GM18909 (cell line): Measurements from ENCODE around the gene MRPL11.

Experiments used
- ATAC-seq: cut with Tn5 transposase; IDR thresholded peaks from one replicate; pipeline ENCODE4 v1.9.1; 2021; ENCODE audit warnings: mild to moderate bottlenecking; ENCODE audit not compliant: unreplicated experiment, poor library complexity

Gene MRPL11

DNA sequence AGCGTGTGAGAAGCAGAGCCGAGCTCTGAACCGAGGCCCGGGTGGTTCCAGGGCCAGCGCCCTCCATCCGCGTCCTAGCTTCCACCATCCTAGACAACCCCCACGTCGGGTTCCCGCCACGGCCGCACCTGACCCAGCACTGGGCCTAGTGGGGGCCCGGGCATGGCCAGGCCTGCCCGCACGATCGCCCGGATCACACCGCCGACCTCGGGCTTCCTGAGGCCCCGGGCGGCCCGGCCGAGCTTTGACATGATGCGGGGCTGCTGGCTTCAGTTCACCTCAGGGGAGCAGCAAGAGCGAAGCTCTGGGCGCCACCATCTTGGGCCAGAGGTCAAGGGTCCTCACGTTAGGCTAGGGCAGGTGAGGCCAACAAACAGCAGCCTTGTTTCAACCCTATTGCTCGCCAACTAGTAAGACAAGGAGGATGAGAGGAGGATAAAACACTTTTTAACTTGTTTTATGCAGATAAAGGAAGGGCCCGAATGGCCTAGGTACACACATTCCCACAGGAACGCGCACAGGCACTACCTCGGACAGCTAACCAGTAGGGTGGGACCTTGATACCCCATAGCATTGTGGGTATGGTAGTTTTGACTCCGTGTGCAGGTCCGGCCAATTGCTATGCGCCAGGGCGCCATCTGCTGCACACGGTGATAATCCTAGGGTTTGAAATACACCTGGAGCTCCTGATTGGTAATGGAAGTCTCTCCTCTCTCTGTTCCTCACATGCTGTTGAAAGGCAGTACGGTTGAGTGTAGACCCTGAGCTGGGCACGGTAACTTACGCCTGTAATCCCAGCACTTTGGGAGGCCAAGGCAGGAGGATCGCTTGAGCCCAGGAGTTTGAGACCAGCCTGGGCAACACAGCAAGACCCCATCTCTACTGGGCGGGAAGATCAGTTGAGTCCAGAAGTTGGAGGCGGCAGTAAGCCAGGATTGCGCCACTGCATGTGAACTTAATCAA lies at the start of gene MRPL11:
MRPL11 (minus strand) TSS at position 345 of the 963 bp plus-strand sequence; CDS start at position 251, 94 bp downstream.
- ATAC-seq: peak; percentile 93

DNA sequence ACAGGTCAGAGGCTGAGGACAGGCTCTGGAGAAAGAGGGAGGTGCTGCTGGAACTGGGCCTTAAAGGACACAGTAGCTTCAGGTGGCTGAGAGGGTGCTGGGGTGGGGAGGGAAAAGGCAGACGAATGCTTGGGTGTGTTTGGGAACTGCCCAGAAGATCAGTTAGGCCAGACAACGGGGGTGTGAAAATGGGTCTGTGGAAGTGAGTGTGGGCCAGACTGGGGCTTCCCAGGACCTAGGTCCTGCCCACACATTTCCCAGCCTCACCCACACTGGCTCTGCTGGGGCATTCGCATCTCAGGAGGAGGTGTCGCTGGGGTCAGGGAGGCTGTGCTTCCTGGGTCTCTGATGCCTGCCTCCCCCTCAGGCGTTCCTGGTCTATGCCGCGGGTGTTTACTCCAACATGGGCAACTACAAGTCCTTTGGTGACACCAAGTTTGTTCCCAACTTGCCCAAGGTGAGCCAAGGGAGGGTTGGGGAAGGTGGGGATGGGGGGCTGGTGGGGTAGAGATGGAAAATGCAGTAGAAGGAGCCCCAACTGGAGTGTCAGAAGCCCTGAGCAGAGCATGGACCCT lies 46.2 kb upstream of the MRPL11 start:
- ATAC-seq: no peak

DNA sequence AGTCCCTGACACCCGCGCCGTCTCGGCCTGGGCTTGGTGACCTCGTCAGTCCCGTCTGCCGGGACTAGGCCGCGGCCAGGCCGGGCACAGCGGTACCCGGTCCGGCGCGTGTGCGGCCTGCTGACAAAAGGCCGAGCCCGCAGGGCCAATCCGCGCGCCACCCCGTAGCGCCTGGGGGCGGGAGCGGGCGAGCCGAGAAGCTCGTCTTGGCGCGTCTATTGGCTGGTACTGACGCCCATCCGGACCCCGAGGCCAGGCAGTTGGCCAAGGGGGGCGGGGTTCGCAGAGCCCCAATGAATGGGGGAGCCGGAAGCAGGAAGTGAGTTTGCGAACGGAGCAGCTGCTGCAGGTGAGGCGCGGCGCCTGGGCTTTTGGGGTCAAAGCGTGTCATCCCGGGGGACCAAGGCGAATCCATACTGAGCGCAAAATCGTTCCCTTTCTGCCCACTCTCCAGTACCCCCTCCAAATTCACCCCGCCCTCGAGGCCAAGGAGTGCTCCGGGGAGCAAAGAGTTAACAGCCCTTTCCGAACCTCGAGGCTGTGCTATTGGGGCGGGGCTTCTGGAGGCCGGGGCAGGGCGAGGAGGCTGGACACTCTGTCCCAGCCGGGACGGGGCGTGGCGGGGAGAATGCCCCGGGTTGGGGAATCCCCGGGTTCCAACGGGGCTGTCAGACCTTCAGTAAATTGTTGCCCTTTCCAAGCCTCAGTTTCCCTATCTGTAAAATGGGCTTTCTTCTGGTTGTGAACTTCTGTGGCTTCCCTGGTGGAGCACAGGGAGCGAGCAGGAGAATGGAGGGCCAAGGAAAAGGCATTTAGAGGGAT lies 41.7 kb upstream of the MRPL11 start, which contains the start of gene DPP3:
DPP3 (plus strand) TSS at position 318 of the 822 bp plus-strand sequence. CDS start 1,767 bp downstream, outside the sequence.
- ATAC-seq: peak; percentile 87

DNA sequence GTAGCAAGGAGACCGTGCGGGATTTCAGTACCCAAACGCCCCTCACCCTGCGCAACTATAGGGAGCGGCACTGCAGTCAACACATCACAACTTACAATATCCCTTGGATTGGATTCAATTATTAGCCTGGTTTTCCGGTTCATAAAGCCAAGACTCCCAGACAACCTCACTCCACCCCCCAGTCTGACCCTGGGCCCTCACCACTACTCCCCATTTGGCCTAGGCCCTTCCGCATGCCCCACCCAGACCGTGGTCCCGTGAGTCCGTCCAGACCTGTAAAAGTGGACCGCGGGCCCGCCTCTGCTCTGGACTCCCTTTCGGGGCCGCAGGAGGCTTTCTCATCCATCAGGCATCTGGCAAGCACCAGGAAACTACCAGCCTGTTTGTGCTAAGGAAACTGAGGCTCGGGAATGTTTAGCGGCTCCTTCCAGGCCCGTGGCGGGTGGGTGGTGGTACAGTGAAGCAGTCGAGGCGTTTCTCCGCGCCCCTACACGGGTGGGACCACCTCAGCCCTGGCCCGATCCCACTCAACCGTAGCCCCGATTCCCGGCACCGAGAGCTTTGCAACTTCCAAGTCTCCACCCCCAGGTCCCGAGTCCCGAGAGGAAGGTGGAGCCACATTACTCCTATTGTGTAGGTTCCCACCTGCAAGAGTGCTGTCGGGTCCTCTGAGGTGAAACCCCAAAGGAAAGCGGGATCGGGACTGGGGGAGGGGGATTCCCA lies 40.9 kb upstream of the MRPL11 start:
- ATAC-seq: no peak

DNA sequence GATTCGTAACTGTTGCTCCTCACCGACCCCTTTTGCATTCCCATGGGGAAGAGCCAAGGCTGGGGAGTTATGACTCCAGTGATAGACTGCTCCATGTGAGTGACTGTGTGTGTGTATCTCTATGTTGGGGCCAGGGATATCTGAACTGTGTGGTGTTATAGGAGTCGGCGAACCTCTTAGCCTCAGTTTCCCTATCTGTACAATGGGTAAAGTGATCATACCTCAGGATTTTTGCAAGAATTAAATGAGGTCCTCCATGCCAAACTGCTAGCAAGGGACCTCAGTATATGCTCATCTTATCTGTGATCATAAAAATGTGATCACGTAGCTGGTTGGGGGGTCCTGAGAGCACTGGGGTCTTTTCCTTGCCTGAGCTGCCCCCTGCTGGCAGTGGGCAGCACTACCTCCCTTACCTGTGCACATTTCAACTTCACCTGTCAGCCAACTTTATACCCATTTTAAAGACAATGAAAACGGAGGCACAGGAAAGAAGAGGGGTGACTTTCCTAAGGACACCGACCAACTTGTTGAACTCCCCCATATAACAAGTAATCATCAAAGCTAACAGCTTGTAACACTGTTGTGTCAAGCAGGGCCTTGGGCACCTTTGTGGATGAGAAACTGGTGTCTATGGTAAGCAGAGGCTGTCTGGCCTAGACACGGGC lies 40.2 kb upstream of the MRPL11 start:
- ATAC-seq: no peak

DNA sequence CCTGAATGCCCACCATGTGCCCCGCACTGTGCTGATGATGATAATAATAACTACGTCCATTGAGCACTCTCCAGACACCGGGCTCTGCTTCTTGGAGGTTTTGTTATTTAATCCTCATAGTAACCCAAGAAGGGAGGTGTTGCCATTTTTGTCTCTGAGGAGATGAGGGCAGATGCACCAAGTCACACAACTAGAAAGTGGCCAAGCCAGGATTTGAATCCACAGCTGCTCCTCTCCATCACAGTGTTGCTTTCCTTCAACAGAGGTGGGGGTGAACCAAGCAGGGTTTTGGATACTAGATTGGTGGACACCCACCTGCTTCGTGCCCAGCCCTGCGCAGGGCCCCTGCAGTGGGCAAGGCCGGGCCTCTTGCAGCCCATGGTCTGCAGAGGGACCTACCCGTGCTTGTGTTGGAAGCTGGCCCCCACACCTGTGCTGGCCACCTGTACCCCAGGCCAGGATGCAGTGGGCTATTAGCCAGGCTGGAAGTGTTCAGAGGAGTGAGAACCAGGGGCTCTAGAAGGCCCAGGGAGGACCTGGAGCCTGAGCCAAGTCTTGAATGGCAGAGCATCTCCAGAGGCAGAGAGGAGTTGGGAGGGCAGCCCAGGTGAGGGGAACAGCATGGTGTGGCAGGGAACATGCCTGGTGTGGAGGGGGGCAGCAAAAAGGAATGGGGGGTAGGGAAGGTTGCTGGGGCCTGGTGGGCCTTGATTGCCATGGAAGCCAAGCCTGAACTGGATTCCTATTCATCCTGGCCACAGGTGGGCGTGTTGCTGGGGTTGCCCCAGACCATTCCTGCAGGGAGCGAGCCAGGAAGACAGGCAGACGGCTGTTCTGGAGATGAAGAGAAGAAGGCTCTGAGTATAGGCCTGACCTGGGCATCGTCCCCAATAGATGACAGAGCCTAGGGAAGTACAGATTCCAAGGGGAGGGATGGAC lies 38.9 kb upstream of the MRPL11 start:
- no peak for ATAC-seq

DNA sequence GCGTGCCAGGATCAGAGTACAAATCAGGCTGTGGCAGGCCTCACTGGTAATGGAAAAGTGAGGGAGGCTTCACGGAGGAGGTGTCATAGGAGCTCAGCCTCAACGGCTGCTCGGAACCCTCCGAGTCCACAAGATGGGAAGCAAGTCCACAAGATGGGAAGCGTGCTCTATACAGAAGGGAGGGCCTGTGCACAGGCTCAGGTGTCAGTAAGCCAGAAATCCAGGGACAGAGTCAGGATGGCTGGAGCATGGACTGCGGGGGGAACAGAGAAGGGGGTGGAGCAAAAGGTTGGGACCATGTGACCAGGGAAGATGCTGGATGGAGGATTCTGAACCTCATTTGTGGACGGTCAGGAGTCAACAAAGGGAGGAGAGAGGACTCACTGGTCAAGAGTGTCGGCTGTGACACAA lies 38.2 kb upstream of the MRPL11 start:
- ATAC-seq: no peak

DNA sequence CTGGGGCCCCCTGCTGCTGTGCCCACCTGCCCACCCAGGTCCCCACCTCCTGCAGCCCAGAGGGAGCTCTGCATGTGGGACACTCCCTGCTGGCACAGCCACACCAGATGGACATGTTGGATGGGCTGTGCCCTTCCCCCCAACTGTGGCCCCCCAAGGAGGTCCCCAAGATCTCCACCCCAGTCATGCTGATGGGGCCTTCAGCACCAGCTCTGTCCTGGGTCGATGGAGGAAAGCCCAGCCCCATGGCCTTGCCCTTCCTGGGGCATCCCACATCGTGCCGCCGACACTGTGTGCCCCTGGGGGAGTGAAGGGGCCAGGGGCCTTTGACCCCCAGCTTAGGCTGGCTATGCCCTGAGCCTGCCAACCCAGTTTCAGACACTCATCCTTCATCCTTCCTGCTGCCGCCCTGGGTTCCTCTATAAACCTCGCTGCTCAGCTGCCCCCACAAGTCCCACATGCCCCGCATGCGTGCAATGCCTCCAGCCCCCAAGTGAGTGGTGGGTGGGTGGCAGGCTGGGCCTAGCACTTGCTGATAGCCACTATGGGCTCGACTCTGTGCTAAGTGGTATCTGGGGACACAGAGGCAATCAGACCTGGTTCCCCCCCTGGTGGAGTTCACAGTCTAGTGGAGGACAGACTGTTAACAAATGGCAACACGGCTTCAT lies 37.7 kb upstream of the MRPL11 start:
- ATAC-seq: no peak

DNA sequence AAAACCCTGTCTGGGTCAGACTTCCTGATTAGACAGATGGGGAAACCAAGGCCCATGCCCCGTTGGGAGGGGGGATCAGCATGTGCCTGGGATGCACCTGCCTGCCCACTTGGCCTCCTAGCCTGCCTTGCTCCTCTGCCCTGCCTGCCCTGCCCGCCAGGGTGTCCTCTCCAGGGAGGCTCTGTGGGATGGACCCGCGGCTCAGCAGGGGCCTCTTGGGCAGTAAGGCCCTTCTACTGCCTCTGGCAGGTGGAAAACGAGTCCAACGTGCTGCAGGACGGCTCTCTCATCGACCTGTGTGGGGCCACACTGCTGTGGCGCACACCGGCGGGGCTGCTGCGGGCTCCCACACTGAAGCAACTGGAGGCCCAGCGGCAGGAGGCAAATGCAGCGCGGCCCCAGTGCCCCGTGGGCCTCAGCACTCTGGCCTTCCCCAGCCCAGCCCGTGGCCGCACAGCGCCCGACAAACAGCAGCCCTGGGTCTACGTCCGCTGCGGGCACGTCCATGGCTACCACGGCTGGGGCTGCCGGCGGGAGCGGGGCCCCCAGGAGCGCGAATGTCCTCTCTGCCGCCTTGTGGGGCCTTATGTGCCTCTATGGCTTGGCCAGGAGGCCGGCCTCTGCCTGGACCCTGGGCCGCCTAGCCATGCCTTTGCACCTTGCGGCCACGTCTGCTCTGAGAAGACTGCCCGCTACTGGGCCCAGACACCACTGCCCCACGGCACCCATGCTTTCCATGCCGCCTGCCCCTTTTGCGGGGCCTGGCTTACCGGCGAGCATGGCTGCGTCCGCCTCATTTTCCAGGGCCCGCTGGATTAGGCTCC lies 36.9 kb upstream of the MRPL11 start:
- ATAC-seq: no peak

DNA sequence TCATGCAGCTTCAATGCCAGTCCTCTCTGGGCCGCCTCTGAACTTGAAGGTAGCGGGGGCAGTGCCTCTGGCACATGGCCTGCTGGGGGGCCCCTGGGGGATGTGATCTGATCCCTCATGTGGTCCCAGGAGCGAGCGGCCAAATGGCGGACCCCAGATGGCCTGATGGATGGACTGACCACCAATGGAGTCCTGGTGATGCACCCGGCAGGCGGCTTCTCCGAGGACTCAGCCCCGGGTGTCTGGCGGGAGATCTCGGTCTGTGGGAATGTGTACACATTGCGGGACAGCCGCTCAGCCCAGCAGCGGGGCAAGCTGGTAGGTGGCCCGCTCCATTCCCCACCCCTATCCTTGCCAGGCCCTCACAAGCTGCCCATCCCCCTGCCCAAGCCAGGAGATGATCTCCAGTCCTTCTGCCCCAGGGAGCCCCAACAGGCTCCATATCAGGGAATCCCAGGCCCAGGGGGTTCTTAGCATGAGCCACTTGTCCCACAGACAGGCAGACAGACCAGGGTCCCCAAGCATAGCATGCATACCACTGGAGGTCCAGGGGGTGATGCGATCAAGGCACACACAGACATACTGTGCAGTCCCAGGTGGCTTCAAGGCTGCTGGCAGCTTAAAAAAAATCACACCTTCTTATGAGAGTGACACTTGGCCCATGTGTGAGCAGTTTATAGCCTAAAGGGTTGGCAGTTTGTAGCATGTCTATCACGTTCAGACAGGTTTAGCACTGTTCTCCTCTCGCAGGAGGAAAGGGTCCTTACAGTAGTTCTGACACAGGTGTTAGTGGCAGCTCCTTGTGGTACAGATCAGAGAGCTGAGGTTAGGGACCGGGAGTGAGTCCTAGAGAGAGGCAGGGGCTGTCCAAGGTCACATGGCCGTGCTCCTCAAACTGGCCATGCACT lies 35.2 kb upstream of the MRPL11 start:
- no peak for ATAC-seq

DNA sequence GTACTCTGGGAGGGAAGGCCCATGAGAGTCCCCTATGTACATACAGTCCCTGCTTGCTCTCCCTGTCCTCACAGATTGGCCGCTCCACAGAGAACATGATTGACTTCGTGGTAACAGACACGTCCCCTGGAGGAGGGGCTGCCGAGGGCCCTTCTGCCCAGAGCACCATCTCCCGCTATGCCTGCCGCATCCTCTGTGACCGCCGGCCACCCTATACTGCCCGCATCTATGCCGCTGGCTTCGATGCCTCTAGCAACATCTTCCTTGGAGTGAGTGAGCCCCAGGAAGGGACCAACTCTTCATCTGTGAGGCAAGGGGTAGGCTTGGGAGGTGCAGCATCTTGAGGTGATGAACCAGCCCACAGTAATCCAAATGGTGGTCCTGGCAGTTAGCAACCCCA lies 34.5 kb upstream of the MRPL11 start:
- no peak for ATAC-seq

DNA sequence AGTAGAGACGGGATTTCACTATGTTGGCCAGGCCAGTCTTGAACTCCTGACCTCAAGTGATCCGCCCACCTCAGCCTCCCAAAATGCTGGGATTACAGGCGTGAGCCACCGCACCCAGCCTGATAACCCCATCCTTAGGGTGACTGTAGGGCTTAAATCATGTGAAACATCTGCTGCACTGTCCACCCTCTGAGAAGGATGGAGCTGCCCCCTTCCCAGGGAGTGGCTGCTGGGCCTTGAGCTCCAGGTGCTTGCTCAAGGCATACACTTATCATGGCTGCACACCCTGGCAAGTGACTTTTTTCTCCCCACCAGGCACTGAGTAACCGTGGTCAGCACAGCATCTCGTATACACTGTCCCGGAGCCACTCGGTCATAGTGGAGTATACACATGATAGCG lies 33.4 kb upstream of the MRPL11 start:
- no peak for ATAC-seq

DNA sequence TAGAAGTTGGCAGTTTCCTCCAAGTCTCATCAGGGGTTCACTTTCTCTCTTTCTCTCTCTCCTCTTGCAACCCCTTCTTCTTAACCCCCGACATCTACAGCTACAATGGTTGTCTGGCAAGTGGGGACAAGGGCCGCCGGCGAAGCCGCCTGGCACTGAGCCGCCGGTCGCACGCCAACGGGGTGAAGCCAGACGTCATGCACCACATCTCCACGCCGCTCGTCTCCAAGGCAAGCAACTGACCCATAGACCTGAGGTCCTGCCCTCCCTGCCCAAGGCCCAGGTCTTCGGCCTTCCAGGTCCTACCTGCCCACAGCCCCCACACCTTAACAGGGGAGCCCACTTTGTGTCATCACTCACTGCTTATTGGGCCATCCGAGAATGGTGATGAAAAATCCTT lies 32.5 kb upstream of the MRPL11 start:
- no peak for ATAC-seq

DNA sequence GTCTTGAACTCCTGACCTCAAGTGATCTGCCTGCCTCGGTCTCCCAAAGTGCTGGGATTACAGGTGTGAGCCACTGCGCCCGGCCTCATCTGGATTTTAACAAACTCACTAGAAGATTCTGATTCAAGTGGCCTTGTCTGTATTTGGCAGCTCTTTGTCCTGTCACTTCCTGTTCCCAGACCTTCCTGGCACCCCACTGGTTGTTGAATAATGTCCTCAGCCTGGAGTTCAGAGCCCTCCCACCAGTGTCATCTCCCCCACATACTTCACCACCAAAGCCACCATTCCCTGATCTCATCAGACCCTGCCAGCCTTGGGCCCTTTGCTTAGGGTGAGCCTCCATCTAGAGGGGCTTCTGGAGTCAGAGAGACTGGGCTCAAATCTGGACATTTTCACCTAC lies 31.4 kb upstream of the MRPL11 start:
- no peak for ATAC-seq

DNA sequence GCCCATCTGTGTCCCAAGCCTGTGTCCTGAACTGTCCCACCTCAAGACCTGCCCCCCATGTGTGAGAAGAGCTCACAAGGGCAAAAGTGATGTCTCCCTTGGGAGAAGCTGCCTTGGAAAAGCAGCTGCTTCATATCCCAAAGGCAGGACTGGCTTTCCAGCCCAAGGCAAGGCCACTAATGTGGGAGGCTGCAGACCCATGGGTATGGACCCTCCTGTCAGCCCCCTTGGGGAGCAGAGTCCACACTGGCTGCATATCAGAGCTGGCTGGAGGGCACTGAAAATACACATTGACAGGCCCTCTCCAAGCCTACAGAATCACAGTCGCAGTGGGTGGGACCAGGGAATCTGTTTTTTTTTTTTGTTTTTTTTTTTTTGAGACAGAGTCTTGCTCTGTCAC lies 30.8 kb upstream of the MRPL11 start:
- no peak for ATAC-seq

DNA sequence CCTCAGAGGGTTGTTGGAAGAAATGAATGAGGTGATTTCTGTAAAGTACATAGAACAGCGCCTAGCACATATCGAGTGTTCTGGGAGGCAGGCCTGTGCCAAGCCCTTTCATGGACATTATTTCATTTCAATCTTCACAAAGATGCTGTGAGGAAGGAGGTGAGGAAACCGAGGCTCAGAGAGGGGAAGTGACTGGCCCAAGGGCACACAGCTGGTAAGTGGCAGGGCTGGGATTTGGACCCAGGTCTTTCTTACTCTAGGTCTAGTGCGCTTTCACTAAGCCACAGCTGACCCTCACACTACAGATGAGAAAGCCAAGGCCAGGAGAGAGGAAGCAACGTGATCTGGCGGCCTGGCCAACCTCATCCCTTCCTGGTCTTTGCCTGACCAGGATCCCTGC lies 30.0 kb upstream of the MRPL11 start:
- no peak for ATAC-seq
